Stomach (tissue), 4 donors: ENCODE measurements around the gene ZNF638.

Source experiments
- CTCF ChIP-seq, 7 experiments: fragments of 450-650 bp in 4 of 7; fragments of 200-600 bp in 3 of 7; sonication (generic) in 3 of 7; IDR thresholded peaks; one replicate each; pipeline ENCODE4 v1.5.1; 2016 to 2019; ENCODE audit warnings: antibody characterized with exemption in 7 of 7, control low read depth in 2 of 7, mild to moderate bottlenecking in 1 of 7
- EP300 ChIP-seq: sonication (generic); formaldehyde crosslinking; IDR thresholded peaks from one replicate; pipeline ENCODE4 v1.6.1; 2017; ENCODE audit warnings: antibody characterized with exemption
- POLR2A ChIP-seq, 4 donors: fragments of 450-650 bp; IDR thresholded peaks; one replicate each; pipeline ENCODE4 v1.6.1; 2016; ENCODE audit warnings: antibody characterized with exemption in 4 of 4, control low read depth in 2 of 4, mild to moderate bottlenecking in 1 of 4, moderate library complexity in 1 of 4

- TF ChIP-seq POLR2A (IDR thresholded peaks at IDR 0.05) (no peak), EP300 (no peak), CTCF (IDR thresholded peaks at IDR 0.05) (no peak)
These were observed 121.0 kb downstream of the ZNF638 start for GRCh38 chr2:71452565-71452964.
